Rectal smooth muscle tissue (tissue), 1 donor: ENCODE data around the gene PSMC3.

Experiments
- H3K27ac ChIP-seq: one replicate; pipeline ENCODE4 v1.7.0; 2013; ENCODE audit warnings: low read depth, low read length, inconsistent platforms
- H3K27me3 ChIP-seq: one replicate; pipeline ENCODE4 v1.7.0; 2013; ENCODE audit warnings: low read length; ENCODE audit not compliant: control insufficient read depth, insufficient read depth
- H3K36me3 ChIP-seq: one replicate; pipeline ENCODE4 v1.7.0; 2013; ENCODE audit warnings: low read length; ENCODE audit not compliant: control insufficient read depth, insufficient read depth
- H3K4me1 ChIP-seq: one replicate; pipeline ENCODE4 v1.7.0; 2013; ENCODE audit warnings: low read length; ENCODE audit not compliant: control insufficient read depth, insufficient read depth
- H3K4me3 ChIP-seq: one replicate; pipeline ENCODE4 v1.7.0; 2013; ENCODE audit warnings: low read length
- H3K9ac ChIP-seq: one replicate; pipeline ENCODE4 v1.7.0; 2013; ENCODE audit warnings: low read length

The PSMC3 gene

DNA sequence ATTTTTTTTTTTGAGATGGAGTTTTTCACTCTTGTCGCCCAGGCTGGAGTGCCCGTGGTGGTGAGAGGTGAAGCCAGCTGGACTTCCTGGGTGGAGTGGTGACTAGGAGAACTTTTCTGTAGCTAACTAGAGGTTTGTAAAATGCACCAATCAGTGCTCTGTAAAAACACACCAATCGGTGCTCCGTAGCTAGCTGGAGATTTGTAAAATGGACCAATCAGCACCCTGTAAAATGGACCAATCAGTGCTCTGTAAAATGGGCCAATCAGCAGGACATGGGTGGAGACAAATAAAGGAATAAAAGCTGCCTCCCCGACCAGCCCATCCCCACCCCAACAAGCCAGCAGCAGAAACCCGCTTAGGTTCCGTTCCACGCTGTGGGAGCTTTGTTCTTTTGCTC, 27.1 kb upstream of the PSMC3 start:
- Histone ChIP-seq H3K4me3 (no peak overlapping the region), H3K9ac (no peak overlapping the region), H3K27ac (no peak overlapping the region), H3K4me1 (no peaks in the 10 kb centered on the region), H3K27me3 (no peaks in the 10 kb centered on the region), H3K36me3 (no peaks in the 10 kb centered on the region)

DNA sequence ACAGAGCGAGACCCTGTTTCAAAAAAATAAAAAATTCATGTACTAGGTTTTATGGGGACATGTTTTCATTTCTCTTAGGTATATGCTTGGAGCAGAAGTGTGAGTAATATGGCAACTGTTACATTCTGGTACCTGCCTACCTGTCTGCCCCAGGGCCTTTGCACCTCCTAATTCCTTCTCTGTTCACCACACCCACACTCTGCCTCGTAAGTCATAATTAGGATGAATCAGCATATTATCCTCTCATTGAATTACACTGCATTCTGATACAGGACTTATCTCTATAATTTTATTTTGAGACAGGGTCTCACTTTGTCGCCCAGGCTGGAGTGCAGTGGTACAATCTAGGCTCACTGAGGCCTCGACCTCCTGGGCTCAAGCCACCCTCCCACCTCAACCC, 25.8 kb upstream of the PSMC3 start:
- no peaks in the 10 kb centered on the region for H3K36me3 ChIP-seq
- no peak overlapping the region for H3K27ac ChIP-seq
- H3K4me1 ChIP-seq: no peaks in the 10 kb centered on the region
- H3K27me3 ChIP-seq: no peaks in the 10 kb centered on the region
- no peak overlapping the region for H3K4me3 ChIP-seq
- H3K9ac ChIP-seq: no peak overlapping the region

DNA sequence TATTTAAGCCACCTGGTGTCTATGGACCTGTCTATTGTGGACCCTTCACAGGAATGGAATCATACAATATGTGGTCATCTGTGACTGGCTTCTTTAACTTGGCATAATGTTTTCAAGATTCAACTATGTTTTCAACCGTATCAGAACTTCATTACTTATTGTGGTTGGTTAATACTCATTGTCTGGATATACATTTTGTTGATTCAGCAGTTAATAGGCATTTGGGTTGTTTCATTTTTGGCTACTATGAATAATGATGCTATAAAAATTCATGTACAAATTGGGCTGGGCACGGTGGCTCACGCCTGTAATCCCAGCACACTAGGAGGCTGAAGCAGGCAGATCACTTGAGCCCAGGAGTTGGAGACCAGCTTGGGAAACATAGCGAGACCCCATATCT, 25.2 kb upstream of the PSMC3 start:
- no peak overlapping the region for H3K9ac ChIP-seq
- no peak overlapping the region for H3K27ac ChIP-seq
- no peaks in the 10 kb centered on the region for H3K27me3 ChIP-seq
- H3K4me1 ChIP-seq: no peaks in the 10 kb centered on the region
- no peaks in the 10 kb centered on the region for H3K36me3 ChIP-seq
- no peak overlapping the region for H3K4me3 ChIP-seq

DNA sequence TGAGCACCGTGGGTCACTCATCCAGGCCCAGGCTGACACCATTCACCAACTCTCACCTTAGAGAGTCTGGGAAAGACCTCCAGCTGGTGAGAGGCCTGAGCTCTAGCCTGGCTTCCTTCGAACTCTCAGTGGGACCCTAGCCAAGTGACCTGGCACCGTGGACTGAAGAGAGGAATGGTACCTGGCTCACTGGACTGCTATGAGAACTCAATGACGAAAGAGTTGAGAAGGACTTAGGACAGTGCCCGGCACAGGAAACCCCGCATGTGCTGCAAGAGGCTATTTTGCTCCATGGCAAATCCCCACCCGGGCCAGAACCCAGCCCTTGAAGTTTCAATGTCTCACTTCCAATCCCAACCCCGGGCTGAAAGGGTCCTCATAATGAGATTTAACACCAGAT, 23.3 kb upstream of the PSMC3 start:
- Histone ChIP-seq H3K27ac (no peak overlapping the region), H3K4me3 (no peak overlapping the region), H3K9ac (no peak overlapping the region), H3K4me1 (no peaks in the 10 kb centered on the region), H3K36me3 (no peaks in the 10 kb centered on the region), H3K27me3 (no peaks in the 10 kb centered on the region)

DNA sequence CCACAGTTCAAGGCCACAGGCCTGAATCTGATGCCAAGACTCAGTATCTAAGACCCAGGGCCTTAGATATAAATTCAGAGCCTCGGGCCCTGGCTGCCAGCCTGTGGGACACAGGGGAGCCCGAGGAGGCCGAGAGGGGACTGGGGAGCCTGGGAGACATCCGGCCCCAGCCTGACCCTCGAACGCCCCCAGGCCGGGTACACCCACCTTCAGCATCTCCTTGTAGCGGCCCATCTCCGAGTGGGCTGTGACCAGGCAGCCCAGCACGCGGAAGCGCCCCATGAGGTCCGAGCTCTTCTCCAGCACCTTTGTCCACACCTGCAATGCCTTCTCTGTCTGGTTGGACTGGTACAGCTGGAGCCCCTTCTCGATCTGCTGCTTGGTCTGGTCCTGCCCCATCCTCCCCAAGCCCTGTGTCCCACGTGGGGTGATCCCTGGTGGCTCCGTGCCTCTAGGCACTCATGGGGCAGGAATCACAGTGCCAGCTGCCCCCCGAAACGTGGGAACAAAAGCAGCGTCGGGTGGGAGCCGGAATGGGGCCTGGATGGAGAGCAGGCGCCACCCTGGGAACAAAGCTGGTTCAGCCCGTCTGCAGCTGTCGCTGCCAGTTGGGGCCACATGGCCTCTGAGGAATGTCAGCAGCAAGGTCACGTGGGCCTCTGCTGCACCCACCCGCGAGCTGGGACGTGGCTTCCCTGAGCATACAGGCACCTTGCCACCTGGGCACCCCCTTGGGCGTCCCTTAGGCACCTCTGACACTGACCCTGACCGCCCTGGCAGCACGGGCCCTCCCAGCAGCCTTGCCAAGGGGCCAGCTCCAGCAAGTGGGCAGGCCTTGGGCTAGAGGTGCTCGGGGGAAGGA, 22.6 kb upstream of the PSMC3 start, which contains the start of gene RAPSN:
Gene RAPSN (minus strand): TSS at position 571 of the 862 bp plus-strand sequence. CDS start 172 bp downstream, at position 399.
- H3K9ac ChIP-seq: no peak within 1 kb of the TSS
- no peaks in the 10 kb centered on the region for H3K4me1 ChIP-seq
- no peak within 1 kb of the TSS for H3K27ac ChIP-seq
- H3K27me3 ChIP-seq: no peaks in the 10 kb centered on the region
- H3K4me3 ChIP-seq: no peak within 1 kb of the TSS
- H3K36me3 ChIP-seq: no peaks in the 10 kb centered on the region

DNA sequence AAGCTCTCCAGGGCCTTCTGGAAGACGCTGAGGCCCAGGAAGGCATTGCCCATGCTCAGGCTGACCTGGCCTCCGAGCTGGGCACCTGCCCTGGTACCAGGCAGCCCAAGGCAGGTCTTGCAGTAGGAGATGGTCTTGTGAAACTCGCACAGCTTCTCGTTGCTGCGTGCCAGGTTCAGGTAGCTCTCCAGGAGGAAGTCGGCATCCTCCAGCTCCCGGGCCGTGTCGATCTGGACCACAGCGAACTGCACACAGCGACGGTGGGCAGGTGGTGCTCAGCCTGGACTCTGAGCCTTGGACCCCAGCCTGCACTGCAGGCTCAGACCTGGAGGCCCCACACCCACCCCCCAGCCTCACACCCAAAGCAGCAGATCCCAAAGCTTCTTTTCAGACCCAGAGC, 21.7 kb upstream of the PSMC3 start:
- H3K9ac ChIP-seq: no peak overlapping the region

DNA sequence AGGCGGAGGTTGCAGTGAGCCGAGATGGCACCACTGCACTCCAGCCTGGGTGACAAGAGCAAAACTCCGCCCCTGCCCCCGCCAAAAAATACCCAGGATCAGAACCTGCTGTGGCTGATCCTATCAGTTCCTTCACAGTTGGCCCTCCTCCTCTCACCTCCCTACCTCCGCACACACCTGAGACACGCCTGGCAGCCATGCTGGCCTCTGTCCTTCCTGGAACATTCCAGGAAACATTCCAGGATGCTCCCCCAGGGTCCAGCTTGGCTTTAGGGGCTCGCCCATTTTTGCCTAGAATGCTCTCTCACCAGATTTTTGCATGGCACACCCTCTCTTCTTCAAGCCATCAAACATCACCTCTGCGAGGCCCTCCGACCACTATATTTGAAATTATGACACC, 20.6 kb upstream of the PSMC3 start:
- Histone ChIP-seq H3K4me3 (no peak overlapping the region), H3K27me3 (no peaks in the 10 kb centered on the region), H3K9ac (no peak overlapping the region), H3K36me3 (no peaks in the 10 kb centered on the region), H3K27ac (no peak overlapping the region), H3K4me1 (no peaks in the 10 kb centered on the region)

More for the DNA sequence above, 21.7 kb upstream of the PSMC3 start:
- no peaks in the 10 kb centered on the region for H3K4me1 ChIP-seq
- H3K27me3 ChIP-seq: no peaks in the 10 kb centered on the region
- H3K36me3 ChIP-seq: no peaks in the 10 kb centered on the region
- no peak overlapping the region for H3K27ac ChIP-seq
- H3K4me3 ChIP-seq: no peak overlapping the region

DNA sequence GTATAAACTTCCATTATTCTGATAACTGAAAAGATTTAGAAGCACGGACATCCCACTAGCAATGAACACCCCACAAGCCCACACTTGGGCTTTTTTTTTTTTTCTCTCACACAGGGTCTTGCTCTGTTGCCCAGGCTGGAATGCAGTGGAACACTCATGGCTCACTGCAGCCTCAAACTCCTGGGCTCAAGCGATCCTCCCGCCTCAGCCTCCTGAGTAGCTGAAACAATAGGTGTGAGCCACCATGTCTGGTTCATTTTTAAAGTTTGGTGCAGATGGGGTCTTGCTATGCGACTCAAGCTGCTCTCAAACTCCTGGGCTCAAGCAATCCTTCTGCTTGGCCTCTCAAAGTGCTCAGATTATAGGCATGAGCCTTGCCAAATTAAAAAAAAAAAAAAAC, 19.6 kb upstream of the PSMC3 start:
- no peak overlapping the region for H3K4me3 ChIP-seq
- no peak overlapping the region for H3K27ac ChIP-seq
- H3K4me1 ChIP-seq: no peaks in the 10 kb centered on the region
- H3K27me3 ChIP-seq: no peaks in the 10 kb centered on the region
- H3K36me3 ChIP-seq: no peaks in the 10 kb centered on the region
- no peak overlapping the region for H3K9ac ChIP-seq

DNA sequence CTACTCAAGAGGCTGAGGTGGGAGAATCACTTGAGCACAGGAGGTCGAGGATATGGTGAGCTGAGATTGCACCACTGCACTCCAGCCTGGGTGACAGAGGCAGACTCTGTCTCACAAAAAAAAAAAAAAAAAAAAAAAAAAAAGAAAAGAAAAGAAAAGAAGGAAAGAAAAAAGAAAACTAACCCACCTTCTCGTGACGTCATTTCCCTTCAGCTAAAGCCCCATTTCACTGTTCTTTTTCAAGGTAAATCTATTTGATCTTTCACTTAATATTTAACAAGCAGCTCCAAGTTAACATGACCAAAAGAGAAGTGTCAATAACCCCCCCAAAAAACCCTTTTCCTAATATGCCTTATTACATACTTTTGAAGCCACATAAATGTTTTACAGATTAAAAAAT, 17.6 kb upstream of the PSMC3 start:
- Histone ChIP-seq H3K4me3 (no peak overlapping the region), H3K9ac (no peak overlapping the region), H3K27me3 (no peaks in the 10 kb centered on the region), H3K36me3 (no peaks in the 10 kb centered on the region), H3K27ac (no peak overlapping the region), H3K4me1 (no peaks in the 10 kb centered on the region)

DNA sequence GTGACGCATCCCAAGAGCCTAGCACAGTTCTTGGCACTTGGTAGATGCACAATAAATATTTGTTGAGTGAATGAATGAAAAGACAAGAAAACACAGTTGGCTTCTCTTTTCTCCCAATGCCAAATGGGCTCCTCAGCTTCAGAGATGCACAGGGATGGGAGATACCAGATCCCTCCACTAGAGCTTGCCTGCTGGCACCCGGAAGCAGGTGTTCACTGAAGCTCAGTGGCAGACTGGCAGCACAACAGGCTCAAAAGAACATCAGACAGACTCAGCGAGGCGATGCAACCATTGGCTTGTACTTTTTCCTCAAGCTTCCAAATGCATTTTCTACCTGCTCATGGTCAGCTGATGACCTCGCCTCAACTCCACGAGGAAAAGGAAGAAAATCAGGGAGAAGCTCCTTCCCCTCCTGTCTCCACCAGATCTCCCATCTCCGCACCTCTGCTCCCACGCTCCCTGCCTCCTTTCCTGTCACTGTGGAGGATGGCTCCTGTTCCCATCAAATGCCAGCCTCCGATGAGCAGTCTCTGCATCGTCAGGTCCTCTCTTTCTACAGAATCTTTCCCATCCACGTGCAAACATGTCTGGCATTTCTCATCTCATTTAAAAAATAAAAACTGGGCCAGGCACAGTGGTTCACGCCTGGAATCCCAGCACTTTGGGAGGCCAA, 16.9 kb upstream of the PSMC3 start:
- H3K36me3 ChIP-seq: no peaks in the 10 kb centered on the region
- H3K9ac ChIP-seq: no peak overlapping the region
- H3K27me3 ChIP-seq: no peaks in the 10 kb centered on the region
- no peak overlapping the region for H3K4me3 ChIP-seq
- H3K27ac ChIP-seq: no peak overlapping the region
- H3K4me1 ChIP-seq: no peaks in the 10 kb centered on the region

DNA sequence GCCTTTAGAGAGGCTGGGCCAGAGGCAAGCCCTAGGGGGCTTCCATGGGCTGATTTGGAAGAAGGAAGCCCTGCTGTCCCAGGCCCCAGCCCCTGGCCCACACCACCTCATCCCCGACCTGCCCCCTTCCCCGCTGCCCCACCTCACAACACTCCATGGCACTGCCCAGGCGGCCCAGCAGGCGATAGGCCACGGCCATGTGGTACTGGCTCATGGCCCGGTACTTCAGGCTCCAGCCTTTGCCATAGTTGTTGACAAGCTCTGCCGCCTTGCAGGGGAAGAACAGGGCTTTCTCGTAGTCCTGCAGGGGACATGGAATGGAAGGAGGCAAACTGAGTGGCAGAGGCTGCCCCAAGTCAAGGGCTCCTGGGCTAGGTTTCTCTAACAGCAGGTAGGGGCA, 16.3 kb upstream of the PSMC3 start:
- no peaks in the 10 kb centered on the region for H3K4me1 ChIP-seq
- no peak overlapping the region for H3K4me3 ChIP-seq
- H3K9ac ChIP-seq: no peak overlapping the region
- H3K27me3 ChIP-seq: no peaks in the 10 kb centered on the region
- H3K36me3 ChIP-seq: no peaks in the 10 kb centered on the region
- no peak overlapping the region for H3K27ac ChIP-seq

DNA sequence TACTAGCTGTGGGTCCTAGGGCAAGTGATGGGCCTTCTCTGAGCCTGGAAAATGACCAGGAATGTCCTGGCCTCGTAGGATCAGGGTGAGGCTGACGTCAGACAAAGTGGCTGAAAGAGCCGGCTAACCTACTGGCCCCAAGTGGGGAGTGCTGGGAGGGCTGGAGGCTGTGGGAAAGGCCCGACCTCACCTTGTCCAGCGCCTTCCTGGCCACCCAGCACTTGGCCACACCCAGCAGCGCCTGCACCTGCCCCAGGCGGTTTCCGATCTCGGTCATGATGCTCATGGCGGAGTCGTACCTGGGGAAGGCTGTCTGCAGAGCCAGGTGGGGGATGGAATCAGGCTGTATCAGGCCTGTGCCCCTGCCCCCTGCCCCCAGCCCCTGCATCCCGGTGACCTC, 15.2 kb upstream of the PSMC3 start:
- no peaks in the 10 kb centered on the region for H3K4me1 ChIP-seq
- H3K36me3 ChIP-seq: no peaks in the 10 kb centered on the region
- no peak overlapping the region for H3K9ac ChIP-seq
- no peak overlapping the region for H3K27ac ChIP-seq
- no peak overlapping the region for H3K4me3 ChIP-seq
- no peaks in the 10 kb centered on the region for H3K27me3 ChIP-seq

DNA sequence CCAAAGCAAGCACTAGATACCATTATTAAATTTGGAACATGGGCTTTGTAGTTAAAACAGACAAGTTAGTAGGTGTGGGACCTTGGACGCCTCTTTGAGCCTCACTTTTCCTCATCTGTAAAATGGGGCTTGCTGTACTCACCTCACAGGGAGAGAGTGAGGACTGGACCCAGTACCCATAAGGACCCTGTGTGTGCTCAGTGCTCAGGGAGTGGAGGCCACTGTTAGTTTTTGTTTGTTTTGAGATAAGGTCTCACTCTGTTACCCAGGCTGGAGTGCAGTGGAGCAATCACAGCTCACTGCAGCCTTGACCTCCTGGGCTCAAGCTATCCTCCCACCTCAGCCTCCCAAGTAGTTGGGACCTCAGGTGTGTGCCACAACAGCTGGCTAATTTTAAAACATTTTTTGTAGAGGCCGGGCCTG, 13.8 kb upstream of the PSMC3 start:
- Histone ChIP-seq H3K4me1 (no peaks in the 10 kb centered on the region), H3K27me3 (no peaks in the 10 kb centered on the region), H3K27ac (no peak overlapping the region), H3K4me3 (no peak overlapping the region), H3K36me3 (no peaks in the 10 kb centered on the region), H3K9ac (no peak overlapping the region)
